ENCODE results near the gene RBFOX1. TPM values are rescaled to one million over a fixed set of nuclear protein-coding genes. Genes with fewer than 3 reads are reported as not detected.

Gene RBFOX1
- total RNA-seq, 4 donors from 2014 or later: 0.16 TPM; not detected in 3

- no peak for TF ChIP-seq CTCF (IDR thresholded peaks at IDR 0.05; ENCODE audit: low read depth)
Observed at GRCh38 chr16:7602291-7602950, 269.8 kb downstream of the RBFOX1 start.

GRCh38 chr16:7605812-7606211 lies 273.2 kb downstream of the RBFOX1 start:
- no peak for TF ChIP-seq CTCF (IDR thresholded peaks at IDR 0.05; ENCODE audit: low read depth)

- TF ChIP-seq CTCF (IDR thresholded peaks at IDR 0.05; ENCODE audit: low read depth): no peak
Observed at GRCh38 chr16:7612671-7613070, 280.0 kb downstream of the RBFOX1 start.

- TF ChIP-seq CTCF (IDR thresholded peaks at IDR 0.05; ENCODE audit: low read depth): no peak
Observed at GRCh38 chr16:7613518-7613917, 280.9 kb downstream of the RBFOX1 start.

DNA sequence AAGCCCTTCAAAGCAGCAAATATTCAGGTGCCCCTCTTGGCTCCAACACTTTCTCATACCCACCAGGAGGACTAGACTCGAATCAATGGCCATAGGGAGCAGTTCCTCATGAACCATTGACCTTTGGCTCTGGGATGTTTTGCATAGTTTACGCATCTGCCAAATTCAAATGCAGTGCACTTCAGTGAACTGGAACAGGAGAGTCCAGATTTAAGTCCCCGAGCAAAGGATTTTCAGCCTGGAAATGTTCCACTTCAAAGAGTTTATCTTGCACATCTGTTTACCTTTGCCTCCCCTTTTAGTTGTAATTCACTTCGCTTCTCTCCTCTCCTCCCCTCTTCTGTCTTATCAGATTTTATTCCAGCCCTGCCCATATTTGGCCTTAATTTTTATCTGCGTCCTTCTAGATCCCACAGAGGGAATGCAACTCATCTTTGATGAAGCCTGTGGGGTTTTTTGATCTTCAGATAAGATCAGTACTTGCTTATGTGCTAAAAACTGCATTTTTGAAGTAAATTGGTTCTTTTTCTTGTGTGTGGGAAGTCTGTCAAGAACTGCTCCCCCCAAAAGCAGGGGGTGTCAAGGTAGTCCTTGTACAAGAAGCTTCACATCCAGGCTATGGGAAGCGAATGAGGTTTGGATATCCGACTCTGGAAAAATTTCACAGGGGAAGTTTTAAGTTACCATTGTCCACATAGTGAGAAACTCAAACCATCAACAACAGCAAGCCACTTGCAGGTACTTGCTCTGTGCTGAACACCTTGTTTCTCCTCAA lies 281.6 kb downstream of the RBFOX1 start:
- TF ChIP-seq CTCF (IDR thresholded peaks at IDR 0.05; ENCODE audit: low read depth): no peak

- TF ChIP-seq CTCF (IDR thresholded peaks at IDR 0.05; ENCODE audit: low read depth): no peak
Observed at GRCh38 chr16:7615565-7615964, 282.9 kb downstream of the RBFOX1 start.

- TF ChIP-seq CTCF (IDR thresholded peaks at IDR 0.05; ENCODE audit: low read depth): no peak
Observed at GRCh38 chr16:7624871-7625766, 292.5 kb downstream of the RBFOX1 start.

Measured in subcutaneous adipose tissue (tissue), 4 donors.